GM23338 (cell line): Measurements from ENCODE around the gene KRT2. TPM values are rescaled to one million over a fixed set of nuclear protein-coding genes. Genes with fewer than 3 reads are reported as not detected.

ENCODE experiments used
- ATAC-seq: fragments of 200-7000 bp; cut with Tn5 transposase; 3 replicates; pipeline ENCODE4 v1.9.1; 2020
- DNase-seq: peaks from one replicate; pipeline ENCODE4 v3.0.0-alpha.2; 2015; ENCODE audit warnings: low spot score
- H2AFZ ChIP-seq: fragments of 200-600 bp; sonication (generic); 2 replicates; pipeline ENCODE4 v1.8.0; 2016; ENCODE audit warnings: antibody characterized with exemption, mild to moderate bottlenecking, moderate library complexity
- H3F3A ChIP-seq: fragments of 200-600 bp; sonication (generic); replicated peaks from 2 replicates; pipeline ENCODE4 v1.8.0; 2017; ENCODE audit warnings: antibody characterized with exemption, mixed run types, low read depth
- H3K27ac ChIP-seq: fragments of 200-600 bp; sonication (generic); 2 replicates; pipeline ENCODE4 v1.6.1; 2016; ENCODE audit warnings: low read depth
- H3K27me3 ChIP-seq: fragments of 200-600 bp; sonication (generic); 2 replicates; pipeline ENCODE4 v1.8.0; 2016; ENCODE audit warnings: mild to moderate bottlenecking, mixed run types, moderate library complexity; ENCODE audit not compliant: insufficient read depth
- H3K36me3 ChIP-seq: fragments of 200-600 bp; sonication (generic); 2 replicates; pipeline ENCODE4 v1.8.0; 2016; ENCODE audit warnings: mild to moderate bottlenecking; ENCODE audit not compliant: insufficient read depth
- H3K4me1 ChIP-seq: fragments of 200-600 bp; sonication (generic); 2 replicates; pipeline ENCODE4 v1.8.0; 2016; ENCODE audit warnings: mild to moderate bottlenecking, moderate library complexity; ENCODE audit not compliant: insufficient read depth
- H3K4me2 ChIP-seq: fragments of 200-600 bp; sonication (generic); 2 replicates; pipeline ENCODE4 v1.7.1; 2017; ENCODE audit warnings: mixed run types
- H3K4me3 ChIP-seq: fragments of 200-600 bp; sonication (generic); 2 replicates; pipeline ENCODE4 v1.6.1; 2016; ENCODE audit warnings: mixed run types
- H3K79me2 ChIP-seq: fragments of 200-600 bp; sonication (generic); replicated peaks from 2 replicates; pipeline ENCODE4 v1.8.0; 2017; ENCODE audit warnings: mild to moderate bottlenecking; ENCODE audit not compliant: insufficient read depth
- H3K9me2 ChIP-seq: fragments of 200-600 bp; sonication (generic); 2 replicates; pipeline ENCODE4 v1.8.0; 2017; ENCODE audit not compliant: insufficient read depth
- H4K20me1 ChIP-seq: fragments of 200-600 bp; sonication (generic); replicated peaks from 2 replicates; pipeline ENCODE4 v1.8.0; 2017; ENCODE audit warnings: mild to moderate bottlenecking; ENCODE audit not compliant: insufficient read depth
- H3K27ac Mint-ChIP-seq: 2 replicates; pipeline ENCODE4 v1.8.0; 2020; ENCODE audit warnings: inconsistent platforms, mild to moderate bottlenecking, moderate library complexity, mixed read lengths
- H3K27me3 Mint-ChIP-seq: 3 replicates; pipeline ENCODE4 v1.8.0; 2022; ENCODE audit warnings: low read depth, mild to moderate bottlenecking, moderate library complexity, mixed read lengths, inconsistent platforms; ENCODE audit not compliant: insufficient read depth, poor library complexity
- H3K36me3 Mint-ChIP-seq: 3 replicates; pipeline ENCODE4 v1.8.0; 2021; ENCODE audit warnings: low read depth, mild to moderate bottlenecking, inconsistent platforms, moderate library complexity, mixed read lengths
- H3K4me1 Mint-ChIP-seq: 3 replicates; pipeline ENCODE4 v1.8.0; 2020; ENCODE audit warnings: mild to moderate bottlenecking, inconsistent platforms, mixed read lengths
- H3K4me3 Mint-ChIP-seq: 3 replicates; pipeline ENCODE4 v1.8.0; 2021; ENCODE audit warnings: moderate library complexity, mild to moderate bottlenecking, inconsistent platforms, mixed read lengths
- H3K9me3 Mint-ChIP-seq: 3 replicates; pipeline ENCODE4 v1.8.0; 2020; ENCODE audit warnings: moderate library complexity, mild to moderate bottlenecking, inconsistent platforms, mixed read lengths
- CREB1 ChIP-seq: fragments of 250-450 bp; sonication (Bioruptor Pico); IDR thresholded peaks from 2 replicates; pipeline ENCODE4 v1.5.0; 2020; ENCODE audit warnings: low read depth, mild to moderate bottlenecking, moderate library complexity
- EZH2 ChIP-seq: fragments of 200-600 bp; sonication (generic); IDR thresholded peaks from one replicate; pipeline ENCODE4 v1.8.0; 2017; ENCODE audit warnings: antibody characterized with exemption, mild to moderate bottlenecking, low read depth; ENCODE audit not compliant: unreplicated experiment
- EZH2phosphoT487 ChIP-seq: fragments of 200-600 bp; sonication (generic); IDR thresholded peaks from one replicate; pipeline ENCODE4 v1.8.1; 2018; ENCODE audit warnings: antibody characterized with exemption; ENCODE audit not compliant: unreplicated experiment
- JUNB ChIP-seq: IDR thresholded peaks from one replicate; pipeline ENCODE4 v1.6.1; 2016; ENCODE audit warnings: antibody characterized with exemption; ENCODE audit not compliant: unreplicated experiment
- NANOG ChIP-seq: IDR thresholded peaks from 2 replicates; pipeline ENCODE4 v1.6.1; 2016; ENCODE audit warnings: antibody characterized with exemption, borderline replicate concordance
- POLR2AphosphoS5 ChIP-seq: IDR thresholded peaks from 2 replicates; pipeline ENCODE4 v1.6.1; 2016; ENCODE audit warnings: antibody characterized with exemption, low read depth
- polyA plus RNA-seq: library from polyadenylated mRNA; unstranded; fragments of >200 nt; fragmentation: Nextera tagmentation; extraction: Ambion mirVana; gene quantifications from 2 replicates; pipeline ENCODE4 v1.2.1, GENCODE V29; 2016
- total RNA-seq: library from RNA; depleted of rRNA; stranded (reverse); fragments of >200 nt; shearing (Covaris generic); gene quantifications from 2 replicates; pipeline ENCODE4 v1.2.3, GENCODE V29; 2014
- TF ChIP-seq, protein P1 (sequence below), 2 experiments: fragments of 200-600 bp in 1 of 2; sonication (generic) in 1 of 2; conservative IDR thresholded peaks; 2 replicates each; pipeline versions ENCODE4 v1.5.1 to v1.6.1; 2016 to 2017; ENCODE audit warnings: antibody characterized with exemption in 2 of 2, low read depth in 2 of 2, mild to moderate bottlenecking in 2 of 2, moderate library complexity in 1 of 2
- TF ChIP-seq, protein P2 (sequence below): IDR thresholded peaks from one replicate; pipeline ENCODE4 v1.6.1; 2018; ENCODE audit warnings: antibody characterized with exemption; ENCODE audit not compliant: unreplicated experiment
- TF ChIP-seq, protein P3 (sequence below): fragments of 250-450 bp; sonication (Bioruptor Pico); IDR thresholded peaks from 2 replicates; pipeline ENCODE4 v1.5.0; 2020; ENCODE audit warnings: mild to moderate bottlenecking, moderate library complexity

The KRT2 gene
- total and polyA plus RNA-seq, 2 experiments from 2014 or later: not detected

DNA sequence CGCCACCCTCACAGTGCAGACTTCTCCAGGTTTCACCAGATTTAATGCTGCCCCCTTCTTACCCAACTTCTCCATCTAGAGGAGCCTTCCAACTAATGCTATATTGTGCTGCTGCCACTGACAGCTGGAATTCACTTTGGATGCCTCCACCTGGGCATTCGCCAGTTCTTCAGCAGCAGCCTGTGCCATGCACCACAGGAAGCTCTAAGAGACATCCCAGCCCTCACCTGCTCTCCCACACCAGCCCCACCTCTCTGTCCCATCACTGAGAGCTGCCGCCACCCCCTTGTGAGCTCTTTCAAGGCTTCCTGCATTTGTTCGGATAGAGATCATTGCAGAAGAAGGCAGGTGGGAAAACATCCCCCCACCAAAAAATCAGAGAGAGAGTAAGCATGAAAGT lies 4.6 kb upstream of the KRT2 start (continued):
- TF ChIP-seq, protein P1, sequence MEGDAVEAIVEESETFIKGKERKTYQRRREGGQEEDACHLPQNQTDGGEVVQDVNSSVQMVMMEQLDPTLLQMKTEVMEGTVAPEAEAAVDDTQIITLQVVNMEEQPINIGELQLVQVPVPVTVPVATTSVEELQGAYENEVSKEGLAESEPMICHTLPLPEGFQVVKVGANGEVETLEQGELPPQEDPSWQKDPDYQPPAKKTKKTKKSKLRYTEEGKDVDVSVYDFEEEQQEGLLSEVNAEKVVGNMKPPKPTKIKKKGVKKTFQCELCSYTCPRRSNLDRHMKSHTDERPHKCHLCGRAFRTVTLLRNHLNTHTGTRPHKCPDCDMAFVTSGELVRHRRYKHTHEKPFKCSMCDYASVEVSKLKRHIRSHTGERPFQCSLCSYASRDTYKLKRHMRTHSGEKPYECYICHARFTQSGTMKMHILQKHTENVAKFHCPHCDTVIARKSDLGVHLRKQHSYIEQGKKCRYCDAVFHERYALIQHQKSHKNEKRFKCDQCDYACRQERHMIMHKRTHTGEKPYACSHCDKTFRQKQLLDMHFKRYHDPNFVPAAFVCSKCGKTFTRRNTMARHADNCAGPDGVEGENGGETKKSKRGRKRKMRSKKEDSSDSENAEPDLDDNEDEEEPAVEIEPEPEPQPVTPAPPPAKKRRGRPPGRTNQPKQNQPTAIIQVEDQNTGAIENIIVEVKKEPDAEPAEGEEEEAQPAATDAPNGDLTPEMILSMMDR (conservative IDR thresholded peaks at IDR 0.05; ENCODE audit: low read depth in 2 of 2): no peak
- TF ChIP-seq EZH2 (no peak), EZH2phosphoT487 (no peak), NANOG (no peak), JUNB (no peak), POLR2AphosphoS5 (no peak)
- TF ChIP-seq, protein P2, sequence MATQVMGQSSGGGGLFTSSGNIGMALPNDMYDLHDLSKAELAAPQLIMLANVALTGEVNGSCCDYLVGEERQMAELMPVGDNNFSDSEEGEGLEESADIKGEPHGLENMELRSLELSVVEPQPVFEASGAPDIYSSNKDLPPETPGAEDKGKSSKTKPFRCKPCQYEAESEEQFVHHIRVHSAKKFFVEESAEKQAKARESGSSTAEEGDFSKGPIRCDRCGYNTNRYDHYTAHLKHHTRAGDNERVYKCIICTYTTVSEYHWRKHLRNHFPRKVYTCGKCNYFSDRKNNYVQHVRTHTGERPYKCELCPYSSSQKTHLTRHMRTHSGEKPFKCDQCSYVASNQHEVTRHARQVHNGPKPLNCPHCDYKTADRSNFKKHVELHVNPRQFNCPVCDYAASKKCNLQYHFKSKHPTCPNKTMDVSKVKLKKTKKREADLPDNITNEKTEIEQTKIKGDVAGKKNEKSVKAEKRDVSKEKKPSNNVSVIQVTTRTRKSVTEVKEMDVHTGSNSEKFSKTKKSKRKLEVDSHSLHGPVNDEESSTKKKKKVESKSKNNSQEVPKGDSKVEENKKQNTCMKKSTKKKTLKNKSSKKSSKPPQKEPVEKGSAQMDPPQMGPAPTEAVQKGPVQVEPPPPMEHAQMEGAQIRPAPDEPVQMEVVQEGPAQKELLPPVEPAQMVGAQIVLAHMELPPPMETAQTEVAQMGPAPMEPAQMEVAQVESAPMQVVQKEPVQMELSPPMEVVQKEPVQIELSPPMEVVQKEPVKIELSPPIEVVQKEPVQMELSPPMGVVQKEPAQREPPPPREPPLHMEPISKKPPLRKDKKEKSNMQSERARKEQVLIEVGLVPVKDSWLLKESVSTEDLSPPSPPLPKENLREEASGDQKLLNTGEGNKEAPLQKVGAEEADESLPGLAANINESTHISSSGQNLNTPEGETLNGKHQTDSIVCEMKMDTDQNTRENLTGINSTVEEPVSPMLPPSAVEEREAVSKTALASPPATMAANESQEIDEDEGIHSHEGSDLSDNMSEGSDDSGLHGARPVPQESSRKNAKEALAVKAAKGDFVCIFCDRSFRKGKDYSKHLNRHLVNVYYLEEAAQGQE: no peak

DNA sequence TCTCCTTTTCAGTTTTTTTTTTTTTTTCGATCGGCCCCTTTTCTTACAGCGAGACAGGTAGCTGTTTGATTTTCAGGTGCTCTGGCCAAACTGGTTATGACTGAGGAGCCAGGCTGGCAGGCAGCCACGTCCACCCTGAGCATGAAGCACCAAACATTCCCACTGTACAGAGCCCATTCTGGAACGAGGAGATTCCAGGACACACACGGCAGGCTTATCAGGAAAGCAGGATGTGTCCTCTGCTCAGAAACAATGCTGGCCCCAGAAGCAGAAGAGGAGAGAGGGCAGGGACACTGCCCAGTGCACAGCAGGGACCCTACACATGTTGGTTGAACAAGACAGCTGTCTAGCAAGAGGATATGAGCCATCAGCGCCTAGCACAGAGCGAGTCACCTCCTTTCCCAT lies 3.7 kb upstream of the KRT2 start:
- ATAC-seq (no peak), DNase-seq (no peak)
- no peaks in the 10 kb centered on the region for H3K36me3 ChIP-seq
- no peak overlapping the region for H3K4me2 ChIP-seq
- no peak overlapping the region for H3K4me3 Mint-ChIP-seq
- peaks cover 11% of the 10 kb centered on the region for H3K27me3 Mint-ChIP-seq
- 0 out of 2 replicates have a peak, but pooled peaks cover 4% of the 10 kb centered on the region for H3K9me2 ChIP-seq
- no peaks in the 10 kb centered on the region for H3K36me3 Mint-ChIP-seq
- H3K4me3 ChIP-seq: no peak overlapping the region
- no peaks in the 10 kb centered on the region for H3K27me3 ChIP-seq
- H3K4me1 Mint-ChIP-seq: no peaks in the 10 kb centered on the region; the same call in 2 of the 3 replicates
- TF ChIP-seq NANOG (no peak), CREB1 (CRISPR knock-in tag) (no peak)
- TF ChIP-seq, protein P3, sequence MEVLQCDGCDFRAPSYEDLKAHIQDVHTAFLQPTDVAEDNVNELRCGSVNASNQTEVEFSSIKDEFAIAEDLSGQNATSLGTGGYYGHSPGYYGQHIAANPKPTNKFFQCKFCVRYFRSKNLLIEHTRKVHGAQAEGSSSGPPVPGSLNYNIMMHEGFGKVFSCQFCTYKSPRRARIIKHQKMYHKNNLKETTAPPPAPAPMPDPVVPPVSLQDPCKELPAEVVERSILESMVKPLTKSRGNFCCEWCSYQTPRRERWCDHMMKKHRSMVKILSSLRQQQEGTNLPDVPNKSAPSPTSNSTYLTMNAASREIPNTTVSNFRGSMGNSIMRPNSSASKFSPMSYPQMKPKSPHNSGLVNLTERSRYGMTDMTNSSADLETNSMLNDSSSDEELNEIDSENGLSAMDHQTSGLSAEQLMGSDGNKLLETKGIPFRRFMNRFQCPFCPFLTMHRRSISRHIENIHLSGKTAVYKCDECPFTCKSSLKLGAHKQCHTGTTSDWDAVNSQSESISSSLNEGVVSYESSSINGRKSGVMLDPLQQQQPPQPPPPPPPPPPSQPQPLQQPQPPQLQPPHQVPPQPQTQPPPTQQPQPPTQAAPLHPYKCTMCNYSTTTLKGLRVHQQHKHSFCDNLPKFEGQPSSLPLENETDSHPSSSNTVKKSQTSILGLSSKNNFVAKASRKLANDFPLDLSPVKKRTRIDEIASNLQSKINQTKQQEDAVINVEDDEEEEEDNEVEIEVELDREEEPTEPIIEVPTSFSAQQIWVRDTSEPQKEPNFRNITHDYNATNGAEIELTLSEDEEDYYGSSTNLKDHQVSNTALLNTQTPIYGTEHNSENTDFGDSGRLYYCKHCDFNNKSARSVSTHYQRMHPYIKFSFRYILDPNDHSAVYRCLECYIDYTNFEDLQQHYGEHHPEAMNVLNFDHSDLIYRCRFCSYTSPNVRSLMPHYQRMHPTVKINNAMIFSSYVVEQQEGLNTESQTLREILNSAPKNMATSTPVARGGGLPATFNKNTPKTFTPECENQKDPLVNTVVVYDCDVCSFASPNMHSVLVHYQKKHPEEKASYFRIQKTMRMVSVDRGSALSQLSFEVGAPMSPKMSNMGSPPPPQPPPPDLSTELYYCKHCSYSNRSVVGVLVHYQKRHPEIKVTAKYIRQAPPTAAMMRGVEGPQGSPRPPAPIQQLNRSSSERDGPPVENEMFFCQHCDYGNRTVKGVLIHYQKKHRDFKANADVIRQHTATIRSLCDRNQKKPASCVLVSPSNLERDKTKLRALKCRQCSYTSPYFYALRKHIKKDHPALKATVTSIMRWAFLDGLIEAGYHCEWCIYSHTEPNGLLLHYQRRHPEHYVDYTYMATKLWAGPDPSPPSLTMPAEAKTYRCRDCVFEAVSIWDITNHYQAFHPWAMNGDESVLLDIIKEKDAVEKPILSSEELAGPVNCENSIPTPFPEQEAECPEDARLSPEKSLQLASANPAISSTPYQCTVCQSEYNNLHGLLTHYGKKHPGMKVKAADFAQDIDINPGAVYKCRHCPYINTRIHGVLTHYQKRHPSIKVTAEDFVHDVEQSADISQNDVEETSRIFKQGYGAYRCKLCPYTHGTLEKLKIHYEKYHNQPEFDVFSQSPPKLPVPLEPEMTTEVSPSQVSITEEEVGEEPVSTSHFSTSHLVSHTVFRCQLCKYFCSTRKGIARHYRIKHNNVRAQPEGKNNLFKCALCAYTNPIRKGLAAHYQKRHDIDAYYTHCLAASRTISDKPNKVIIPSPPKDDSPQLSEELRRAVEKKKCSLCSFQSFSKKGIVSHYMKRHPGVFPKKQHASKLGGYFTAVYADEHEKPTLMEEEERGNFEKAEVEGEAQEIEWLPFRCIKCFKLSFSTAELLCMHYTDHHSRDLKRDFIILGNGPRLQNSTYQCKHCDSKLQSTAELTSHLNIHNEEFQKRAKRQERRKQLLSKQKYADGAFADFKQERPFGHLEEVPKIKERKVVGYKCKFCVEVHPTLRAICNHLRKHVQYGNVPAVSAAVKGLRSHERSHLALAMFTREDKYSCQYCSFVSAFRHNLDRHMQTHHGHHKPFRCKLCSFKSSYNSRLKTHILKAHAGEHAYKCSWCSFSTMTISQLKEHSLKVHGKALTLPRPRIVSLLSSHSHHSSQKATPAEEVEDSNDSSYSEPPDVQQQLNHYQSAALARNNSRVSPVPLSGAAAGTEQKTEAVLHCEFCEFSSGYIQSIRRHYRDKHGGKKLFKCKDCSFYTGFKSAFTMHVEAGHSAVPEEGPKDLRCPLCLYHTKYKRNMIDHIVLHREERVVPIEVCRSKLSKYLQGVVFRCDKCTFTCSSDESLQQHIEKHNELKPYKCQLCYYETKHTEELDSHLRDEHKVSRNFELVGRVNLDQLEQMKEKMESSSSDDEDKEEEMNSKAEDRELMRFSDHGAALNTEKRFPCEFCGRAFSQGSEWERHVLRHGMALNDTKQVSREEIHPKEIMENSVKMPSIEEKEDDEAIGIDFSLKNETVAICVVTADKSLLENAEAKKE (CRISPR knock-in tag): no peak
- no peaks in the 10 kb centered on the region for H3K4me1 ChIP-seq
- H4K20me1 ChIP-seq: no peaks in the 10 kb centered on the region
- no peak overlapping the region for H3K27ac ChIP-seq
- H2AFZ ChIP-seq: no peak overlapping the region
- no peak overlapping the region for H3K27ac Mint-ChIP-seq
- no peaks in the 10 kb centered on the region for H3K79me2 ChIP-seq
- H3K9me3 Mint-ChIP-seq: peaks cover 10% of the 10 kb centered on the region; the same call in 2 of the 3 replicates
- no peaks in the 10 kb centered on the region for H3F3A ChIP-seq
